Nephron progenitor cell (in vitro differentiated cells): ENCODE measurements around the gene TMCO4.

ENCODE experiments used
- DNase-seq: peaks from one replicate; pipeline ENCODE4 v3.0.0; 2021
- H3K27ac Mint-ChIP-seq: 2 replicates; pipeline ENCODE4 v1.8.0; 2021; ENCODE audit warnings: mild to moderate bottlenecking, moderate library complexity, mixed read lengths
- H3K27me3 Mint-ChIP-seq: 2 replicates; pipeline ENCODE4 v1.8.0; 2021; ENCODE audit warnings: mild to moderate bottlenecking, low read depth, mixed read lengths; ENCODE audit not compliant: poor library complexity
- H3K36me3 Mint-ChIP-seq: 2 replicates; pipeline ENCODE4 v1.8.0; 2021; ENCODE audit warnings: low read depth, mixed read lengths
- H3K4me1 Mint-ChIP-seq: 2 replicates; pipeline ENCODE4 v1.8.0; 2021; ENCODE audit warnings: mixed read lengths
- H3K4me3 Mint-ChIP-seq: 2 replicates; pipeline ENCODE4 v1.8.0; 2021; ENCODE audit warnings: mild to moderate bottlenecking, moderate library complexity, mixed read lengths
- H3K9me3 Mint-ChIP-seq: 2 replicates; pipeline ENCODE4 v1.8.0; 2021; ENCODE audit warnings: mild to moderate bottlenecking, moderate library complexity, mixed read lengths
- CTCF ChIP-seq: fragments of 200-600 bp; sonication (generic); IDR thresholded peaks from 2 replicates; pipeline ENCODE4 v1.5.0; 2021; ENCODE audit warnings: antibody characterized with exemption

The TMCO4 gene

GRCh38 chr1:19776287-19776686, 23.4 kb downstream of the TMCO4 start:
- Mint-ChIP-seq H3K4me1 (peaks cover 12% of the 10 kb centered on the region), H3K4me3 (no peak overlapping the region)

GRCh38 chr1:19775831-19776230, 23.9 kb downstream of the TMCO4 start:
- no peak for DNase-seq
- Mint-ChIP-seq H3K4me1 (peaks cover 15% of the 10 kb centered on the region), H3K9me3 (no peaks in the 10 kb centered on the region), H3K27ac (no peak overlapping the region), H3K36me3 (no peaks in the 10 kb centered on the region), H3K4me3 (no peak overlapping the region), H3K27me3 (peaks cover 18% of the 10 kb centered on the region)
- TF ChIP-seq CTCF, result no peak

More at GRCh38 chr1:19776287-19776686, 23.4 kb downstream of the TMCO4 start:
- H3K27ac Mint-ChIP-seq, result no peak overlapping the region
- no peak for TF ChIP-seq CTCF
- H3K9me3 Mint-ChIP-seq, result no peaks in the 10 kb centered on the region
- no peak for DNase-seq
- H3K27me3 Mint-ChIP-seq, result peaks cover 18% of the 10 kb centered on the region
- H3K36me3 Mint-ChIP-seq, result no peaks in the 10 kb centered on the region

- H3K4me3 Mint-ChIP-seq, result no peak overlapping the region
- no peak for TF ChIP-seq CTCF
- no peak overlapping the region for H3K27ac Mint-ChIP-seq
- no peak for DNase-seq
- H3K9me3 Mint-ChIP-seq, result no peaks in the 10 kb centered on the region
- peaks cover 18% of the 10 kb centered on the region for H3K4me1 Mint-ChIP-seq
- H3K27me3 Mint-ChIP-seq, result peaks cover 12% of the 10 kb centered on the region
- no peaks in the 10 kb centered on the region for H3K36me3 Mint-ChIP-seq
Observed at GRCh38 chr1:19775317-19775716, 24.4 kb downstream of the TMCO4 start.

- H3K27me3 Mint-ChIP-seq, result peaks cover 12% of the 10 kb centered on the region
- TF ChIP-seq CTCF, result no peak
- no peak overlapping the region for H3K27ac Mint-ChIP-seq
- peaks cover 29% of the 10 kb centered on the region for H3K4me1 Mint-ChIP-seq
- no peaks in the 10 kb centered on the region for H3K9me3 Mint-ChIP-seq
- H3K36me3 Mint-ChIP-seq, result no peaks in the 10 kb centered on the region
- no peak overlapping the region for H3K4me3 Mint-ChIP-seq
- DNase-seq, result no peak
Observed at GRCh38 chr1:19774180-19774785, 25.4 kb downstream of the TMCO4 start.

- no peak for DNase-seq
- Mint-ChIP-seq H3K36me3 (no peaks in the 10 kb centered on the region), H3K27ac (no peak overlapping the region), H3K9me3 (no peaks in the 10 kb centered on the region), H3K4me3 (no peak overlapping the region), H3K4me1 (peaks cover 36% of the 10 kb centered on the region), H3K27me3 (peaks cover 11% of the 10 kb centered on the region)
- TF ChIP-seq CTCF, result no peak
Observed at GRCh38 chr1:19773485-19773884, 26.2 kb downstream of the TMCO4 start.

- peaks cover 43% of the 10 kb centered on the region for H3K4me1 Mint-ChIP-seq
- no peak for DNase-seq
- H3K36me3 Mint-ChIP-seq, result no peaks in the 10 kb centered on the region
- no peak overlapping the region for H3K27ac Mint-ChIP-seq
- H3K4me3 Mint-ChIP-seq, result no peak overlapping the region
- H3K9me3 Mint-ChIP-seq, result no peaks in the 10 kb centered on the region
- TF ChIP-seq CTCF, result no peak
- H3K27me3 Mint-ChIP-seq, result peaks cover 8% of the 10 kb centered on the region
Observed at GRCh38 chr1:19772053-19772452, 27.7 kb downstream of the TMCO4 start.
